HCT116 (cell line): ENCODE results near the gene CABP1. TPM values are rescaled to one million over a fixed set of nuclear protein-coding genes. Genes with fewer than 3 reads are reported as not detected.

Source experiments
- ATAC-seq: fragments of 200-7000 bp; cut with Tn5 transposase; 2 replicates; pipeline ENCODE4 v1.9.1; 2020; ENCODE audit warnings: mild to moderate bottlenecking, moderate library complexity
- BruUV-seq: library from RNA; stranded (reverse); fragments of 400-500 nt; replicated peaks from 2 replicates; lab custom pipeline; 2021; lab: Mats Ljungman, UMichigan
- CTCF ChIA-PET: fragments of 300-600 bp; sonication (Branson Sonifier 250); formaldehyde crosslinking; loops from one replicate; lab custom pipeline; 2021; ENCODE audit warnings: antibody characterized with exemption; lab: Charles Lee
- POLR2A ChIA-PET: fragments of 300-600, 350-600 bp; sonication (Branson Sonifier 250); formaldehyde crosslinking; loops from one replicate; lab custom pipeline; 2021; ENCODE audit warnings: antibody characterized with exemption; lab: Charles Lee
- RAD21 ChIA-PET, 2 experiments: fragments of 300-600 bp; sonication (Branson Sonifier 250); formaldehyde crosslinking; loops; one replicate each; lab custom pipeline; 2023; ENCODE audit warnings: low total read pairs in 2 of 2; ENCODE audit not compliant: uncharacterized antibody in 2 of 2, unreplicated experiment in 2 of 2, low non-redundant PET in 1 of 2; lab: Charles Lee
- DNase-seq: peaks from one replicate; pipeline ENCODE4 v3.0.0-alpha.2; 2010; ENCODE audit warnings: low read depth, low spot score
- H2AFZ ChIP-seq: fragments of 200-600 bp; shearing (Covaris generic), sonication (generic); 2 replicates; pipeline ENCODE4 v1.6.1; 2017; ENCODE audit warnings: low read depth, mixed run types, mixed read lengths, antibody characterized with exemption, low read length; ENCODE audit not compliant: poor library complexity, severe bottlenecking
- H3K27ac ChIP-seq: 2 replicates; pipeline ENCODE4 v1.5.1; 2012; ENCODE audit warnings: low read depth, low read length
- H3K27me3 ChIP-seq: fragments of 200-600 bp; sonication (generic); 2 replicates; pipeline ENCODE4 v1.6.1; 2016; ENCODE audit warnings: mixed run types, low read length, mixed read lengths; ENCODE audit not compliant: insufficient read depth
- H3K36me3 ChIP-seq, 2 experiments: fragments of 200-500 bp in 1 of 2; fragments of 200-600 bp in 1 of 2; sonication (Bioruptor generic) in 1 of 2; sonication (generic) in 1 of 2; 2 replicates each; pipeline versions ENCODE4 v1.5.1 to v1.6.1; 2014 to 2016; ENCODE audit warnings: low read length in 2 of 2, inconsistent platforms in 1 of 2, mixed read lengths in 1 of 2, mixed run types in 1 of 2; ENCODE audit not compliant: insufficient read depth in 2 of 2, control insufficient read depth in 1 of 2
- H3K4me1 ChIP-seq, 2 experiments: fragments of 200-600 bp in 1 of 2; sonication (generic) in 1 of 2; 2 replicates each; pipeline versions ENCODE4 v1.5.1 to v1.6.1; 2012 to 2017; ENCODE audit warnings: low read length in 2 of 2, inconsistent platforms in 1 of 2, mild to moderate bottlenecking in 1 of 2, mixed read lengths in 1 of 2, mixed run types in 1 of 2, moderate library complexity in 1 of 2; ENCODE audit not compliant: insufficient read depth in 2 of 2, control insufficient read depth in 1 of 2
- H3K4me2 ChIP-seq: fragments of 200-600 bp; sonication (generic); 2 replicates; pipeline ENCODE4 v1.6.1; 2017; ENCODE audit warnings: mixed run types, low read length, mixed read lengths
- H3K4me3 ChIP-seq, 2 experiments: fragments of 200-600 bp in 1 of 2; sonication (generic) in 1 of 2; replicated peaks in 1 of 2; 2 replicates each; pipeline ENCODE4 v1.5.1; 2011 to 2016; ENCODE audit warnings: low read length in 2 of 2, control low read depth in 1 of 2, low read depth in 1 of 2, mild to moderate bottlenecking in 1 of 2, mixed read lengths in 1 of 2, mixed run types in 1 of 2
- H3K79me2 ChIP-seq: fragments of 200-600 bp; sonication (generic); 2 replicates; pipeline ENCODE4 v1.6.1; 2017; ENCODE audit warnings: mild to moderate bottlenecking, mixed run types, low read length, moderate library complexity, mixed read lengths; ENCODE audit not compliant: insufficient read depth
- H3K9ac ChIP-seq: fragments of 200-600 bp; sonication (generic); 2 replicates; pipeline ENCODE4 v1.6.1; 2016; ENCODE audit warnings: low read length, mixed read lengths
- H3K9me2 ChIP-seq: fragments of 200-600 bp; sonication (generic), shearing (Covaris generic); 2 replicates; pipeline ENCODE4 v1.6.1; 2017; ENCODE audit warnings: mixed run types, mild to moderate bottlenecking, moderate library complexity; ENCODE audit not compliant: insufficient read depth
- H3K9me3 ChIP-seq, 2 experiments: fragments of 200-500 bp in 1 of 2; fragments of 200-600 bp in 1 of 2; sonication (Bioruptor generic) in 1 of 2; sonication (generic) in 1 of 2; 2 replicates each; pipeline ENCODE4 v1.6.1; 2014 to 2017; ENCODE audit warnings: low read length in 2 of 2, mixed read lengths in 2 of 2, inconsistent platforms in 1 of 2, low read depth in 1 of 2, mild to moderate bottlenecking in 1 of 2, mixed run types in 1 of 2, moderate library complexity in 1 of 2; ENCODE audit not compliant: control insufficient read depth in 1 of 2, insufficient read depth in 1 of 2
- H4K20me1 ChIP-seq: fragments of 200-600 bp; sonication (generic), shearing (Covaris generic); 2 replicates; pipeline ENCODE4 v1.6.1; 2017; ENCODE audit warnings: mixed run types, mild to moderate bottlenecking, moderate library complexity; ENCODE audit not compliant: insufficient read depth
- CBX3 ChIP-seq: IDR thresholded peaks from 2 replicates; pipeline ENCODE4 v1.6.1; 2012; ENCODE audit warnings: low read depth
- CEBPB ChIP-seq: IDR thresholded peaks from 2 replicates; pipeline ENCODE4 v1.6.1; 2012; ENCODE audit warnings: low read depth
- EGR1 ChIP-seq: IDR thresholded peaks from 2 replicates; pipeline ENCODE4 v1.6.1; 2012; ENCODE audit warnings: low read depth
- EZH2 ChIP-seq: fragments of 200-600 bp; sonication (generic); IDR thresholded peaks from 2 replicates; pipeline ENCODE4 v1.6.1; 2017; ENCODE audit warnings: antibody characterized with exemption, mixed run types
- EZH2phosphoT487 ChIP-seq: fragments of 200-600 bp; IDR thresholded peaks from 2 replicates; pipeline ENCODE4 v1.6.1; 2018; ENCODE audit warnings: antibody characterized with exemption, borderline replicate concordance
- FOSL1 ChIP-seq: IDR thresholded peaks from 2 replicates; pipeline ENCODE4 v1.6.1; 2012; ENCODE audit warnings: low read depth
- JUND ChIP-seq: IDR thresholded peaks from 2 replicates; pipeline ENCODE4 v1.6.1; 2012
- POLR2A ChIP-seq: IDR thresholded peaks from 2 replicates; pipeline ENCODE4 v1.7.0; 2011; ENCODE audit warnings: borderline replicate concordance; ENCODE audit not compliant: insufficient read depth, insufficient read length; ENCODE audit errors: extremely low read depth
- RAD21 ChIP-seq: IDR thresholded peaks from 2 replicates; pipeline ENCODE4 v1.6.1; 2012; ENCODE audit warnings: low read depth, mild to moderate bottlenecking
- SP1 ChIP-seq: IDR thresholded peaks from 2 replicates; pipeline ENCODE4 v1.6.1; 2012; ENCODE audit warnings: low read depth
- SRF ChIP-seq: IDR thresholded peaks from 2 replicates; pipeline ENCODE4 v1.6.1; 2012; ENCODE audit warnings: low read depth
- TCF7L2 ChIP-seq: IDR thresholded peaks from 2 replicates; pipeline ENCODE4 v1.7.0; 2011; ENCODE audit warnings: borderline replicate concordance, inconsistent platforms; ENCODE audit not compliant: insufficient read depth, insufficient read length; ENCODE audit errors: extremely low read depth
- YY1 ChIP-seq: IDR thresholded peaks from 2 replicates; pipeline ENCODE4 v1.6.1; 2011; ENCODE audit warnings: low read length, low read depth, moderate library complexity, mild to moderate bottlenecking; ENCODE audit not compliant: insufficient replicate concordance; ENCODE audit errors: extremely low read depth
- ZFX ChIP-seq: fragments of 450-650 bp; IDR thresholded peaks from 2 replicates; pipeline ENCODE4 v1.6.1; 2017
- ZNF274 ChIP-seq: fragments of 200-500 bp; sonication (Bioruptor generic); IDR thresholded peaks from 2 replicates; pipeline ENCODE4 v1.6.1; 2014; ENCODE audit warnings: mild to moderate bottlenecking, low read depth, low read length, inconsistent platforms
- intact Hi-C: fragments of 100-400 bp; cut with micrococcal nuclease; formaldehyde crosslinking; loops from 2 replicates; pipeline ENCODE4 v1.10.0; 2022
- total RNA-seq: library from RNA; stranded (reverse); gene quantifications from one replicate; pipeline ENCODE4 v1.2.1, GENCODE V29; 2021; ENCODE audit not compliant: unreplicated experiment
- TF ChIP-seq, protein P1 (sequence below), 3 experiments: fragments of 200-600 bp in 1 of 3; sonication (generic) in 1 of 3; IDR thresholded peaks in 2 of 3; conservative IDR thresholded peaks in 1 of 3; 2 replicates each; pipeline ENCODE4 v1.5.1; 2012 to 2017; ENCODE audit warnings: low read depth in 2 of 3, low read length in 2 of 3, antibody characterized with exemption in 1 of 3, borderline replicate concordance in 1 of 3, control low read depth in 1 of 3, mild to moderate bottlenecking in 1 of 3, mixed read lengths in 1 of 3, mixed run types in 1 of 3, moderate library complexity in 1 of 3; ENCODE audit not compliant: insufficient read depth in 1 of 3
- TF ChIP-seq, protein P2 (sequence below): IDR thresholded peaks from 2 replicates; pipeline ENCODE4 v1.6.1; 2012; ENCODE audit warnings: low read depth
- TF ChIP-seq, protein P3 (sequence below): IDR thresholded peaks from 2 replicates; pipeline ENCODE4 v1.6.1; 2011; ENCODE audit warnings: mild to moderate bottlenecking, low read length, moderate library complexity; ENCODE audit not compliant: insufficient replicate concordance; ENCODE audit errors: extremely low read depth
- TF ChIP-seq, protein P4 (sequence below): IDR thresholded peaks from 2 replicates; pipeline ENCODE4 v1.6.1; 2012

CABP1 gene
- total RNA-seq, 1 experiment from 2014 or later: 0.84 TPM

DNA sequence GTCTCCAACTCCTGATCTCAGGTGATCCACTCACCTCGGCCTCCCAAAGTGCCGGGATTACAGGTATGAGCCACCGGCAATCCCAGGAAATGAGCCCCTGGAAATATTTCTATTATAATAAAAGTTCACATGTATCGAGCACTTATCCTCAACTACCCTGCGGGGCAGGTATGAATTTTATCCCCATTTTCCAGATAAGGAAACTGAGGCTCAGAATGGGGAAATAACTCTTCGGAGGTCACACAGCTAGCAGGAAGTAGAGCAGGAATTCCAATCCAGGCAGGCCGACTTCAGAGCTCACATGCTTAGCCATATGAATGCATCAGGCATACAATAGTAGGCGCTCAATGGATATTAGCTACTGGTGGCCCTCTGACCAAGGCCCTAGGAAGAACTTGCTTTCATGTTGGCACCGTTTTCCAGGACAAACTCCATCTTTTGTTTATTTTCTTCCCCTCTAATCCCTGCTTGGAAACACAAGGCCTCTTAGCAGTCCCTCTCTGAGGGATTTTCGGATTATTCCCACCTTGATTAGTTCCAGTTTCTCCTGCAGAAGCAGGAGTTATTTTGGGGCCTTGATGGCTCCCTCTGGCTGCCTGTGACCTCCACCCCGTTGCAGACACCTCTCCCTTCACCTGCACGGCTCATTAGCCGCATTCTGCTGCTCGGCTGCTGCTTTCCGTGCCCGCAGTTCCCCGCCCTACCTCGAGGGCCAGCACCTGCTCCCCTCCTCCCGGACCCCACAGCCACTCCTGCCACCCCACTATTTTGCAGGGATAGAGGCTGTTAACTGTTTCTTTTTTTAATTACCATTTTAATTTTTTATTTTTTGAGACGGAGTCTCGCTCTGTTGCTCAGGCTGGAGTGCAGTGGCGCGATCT, 40.5 kb upstream of the CABP1 start:
- Histone ChIP-seq H3K4me2 (no peak overlapping the region), H3K9me2 (no peaks in the 10 kb centered on the region), H3K79me2 (no peaks in the 10 kb centered on the region), H3K27ac (no peak overlapping the region), H3K27me3 (no peaks in the 10 kb centered on the region), H3K4me3 (no peak overlapping the region), H3K9ac (no peak overlapping the region), H2AFZ (no peak overlapping the region), H3K36me3 (no peaks in the 10 kb centered on the region), H4K20me1 (no peaks in the 10 kb centered on the region), H3K4me1 (peaks cover 5 to 10% of the 10 kb centered on the region in 2 experiments), H3K9me3 (no peaks in the 10 kb centered on the region)
- TF ChIP-seq SP1 (no peak), ZFX (no peak), EGR1 (no peak), ZNF274 (no peak), CBX3 (no peak), CEBPB (no peak), YY1 (no peak), JUND (no peak), FOSL1 (no peak), POLR2A (no peak), EZH2 (no peak), TCF7L2 (no peak), SRF (no peak), RAD21 (no peak), EZH2phosphoT487 (no peak)
- TF ChIP-seq, protein P1, sequence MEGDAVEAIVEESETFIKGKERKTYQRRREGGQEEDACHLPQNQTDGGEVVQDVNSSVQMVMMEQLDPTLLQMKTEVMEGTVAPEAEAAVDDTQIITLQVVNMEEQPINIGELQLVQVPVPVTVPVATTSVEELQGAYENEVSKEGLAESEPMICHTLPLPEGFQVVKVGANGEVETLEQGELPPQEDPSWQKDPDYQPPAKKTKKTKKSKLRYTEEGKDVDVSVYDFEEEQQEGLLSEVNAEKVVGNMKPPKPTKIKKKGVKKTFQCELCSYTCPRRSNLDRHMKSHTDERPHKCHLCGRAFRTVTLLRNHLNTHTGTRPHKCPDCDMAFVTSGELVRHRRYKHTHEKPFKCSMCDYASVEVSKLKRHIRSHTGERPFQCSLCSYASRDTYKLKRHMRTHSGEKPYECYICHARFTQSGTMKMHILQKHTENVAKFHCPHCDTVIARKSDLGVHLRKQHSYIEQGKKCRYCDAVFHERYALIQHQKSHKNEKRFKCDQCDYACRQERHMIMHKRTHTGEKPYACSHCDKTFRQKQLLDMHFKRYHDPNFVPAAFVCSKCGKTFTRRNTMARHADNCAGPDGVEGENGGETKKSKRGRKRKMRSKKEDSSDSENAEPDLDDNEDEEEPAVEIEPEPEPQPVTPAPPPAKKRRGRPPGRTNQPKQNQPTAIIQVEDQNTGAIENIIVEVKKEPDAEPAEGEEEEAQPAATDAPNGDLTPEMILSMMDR (IDR thresholded peaks at IDR 0.05 in 2 of 3, conservative IDR thresholded peaks at IDR 0.05 in 1 of 3; ENCODE audit: borderline replicate concordance in 1 of 3, insufficient read depth in 1 of 3, low read depth in 2 of 3, low read length in 2 of 3): no peak
- TF ChIP-seq, protein P2, sequence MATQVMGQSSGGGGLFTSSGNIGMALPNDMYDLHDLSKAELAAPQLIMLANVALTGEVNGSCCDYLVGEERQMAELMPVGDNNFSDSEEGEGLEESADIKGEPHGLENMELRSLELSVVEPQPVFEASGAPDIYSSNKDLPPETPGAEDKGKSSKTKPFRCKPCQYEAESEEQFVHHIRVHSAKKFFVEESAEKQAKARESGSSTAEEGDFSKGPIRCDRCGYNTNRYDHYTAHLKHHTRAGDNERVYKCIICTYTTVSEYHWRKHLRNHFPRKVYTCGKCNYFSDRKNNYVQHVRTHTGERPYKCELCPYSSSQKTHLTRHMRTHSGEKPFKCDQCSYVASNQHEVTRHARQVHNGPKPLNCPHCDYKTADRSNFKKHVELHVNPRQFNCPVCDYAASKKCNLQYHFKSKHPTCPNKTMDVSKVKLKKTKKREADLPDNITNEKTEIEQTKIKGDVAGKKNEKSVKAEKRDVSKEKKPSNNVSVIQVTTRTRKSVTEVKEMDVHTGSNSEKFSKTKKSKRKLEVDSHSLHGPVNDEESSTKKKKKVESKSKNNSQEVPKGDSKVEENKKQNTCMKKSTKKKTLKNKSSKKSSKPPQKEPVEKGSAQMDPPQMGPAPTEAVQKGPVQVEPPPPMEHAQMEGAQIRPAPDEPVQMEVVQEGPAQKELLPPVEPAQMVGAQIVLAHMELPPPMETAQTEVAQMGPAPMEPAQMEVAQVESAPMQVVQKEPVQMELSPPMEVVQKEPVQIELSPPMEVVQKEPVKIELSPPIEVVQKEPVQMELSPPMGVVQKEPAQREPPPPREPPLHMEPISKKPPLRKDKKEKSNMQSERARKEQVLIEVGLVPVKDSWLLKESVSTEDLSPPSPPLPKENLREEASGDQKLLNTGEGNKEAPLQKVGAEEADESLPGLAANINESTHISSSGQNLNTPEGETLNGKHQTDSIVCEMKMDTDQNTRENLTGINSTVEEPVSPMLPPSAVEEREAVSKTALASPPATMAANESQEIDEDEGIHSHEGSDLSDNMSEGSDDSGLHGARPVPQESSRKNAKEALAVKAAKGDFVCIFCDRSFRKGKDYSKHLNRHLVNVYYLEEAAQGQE: no peak
- TF ChIP-seq, protein P3, sequence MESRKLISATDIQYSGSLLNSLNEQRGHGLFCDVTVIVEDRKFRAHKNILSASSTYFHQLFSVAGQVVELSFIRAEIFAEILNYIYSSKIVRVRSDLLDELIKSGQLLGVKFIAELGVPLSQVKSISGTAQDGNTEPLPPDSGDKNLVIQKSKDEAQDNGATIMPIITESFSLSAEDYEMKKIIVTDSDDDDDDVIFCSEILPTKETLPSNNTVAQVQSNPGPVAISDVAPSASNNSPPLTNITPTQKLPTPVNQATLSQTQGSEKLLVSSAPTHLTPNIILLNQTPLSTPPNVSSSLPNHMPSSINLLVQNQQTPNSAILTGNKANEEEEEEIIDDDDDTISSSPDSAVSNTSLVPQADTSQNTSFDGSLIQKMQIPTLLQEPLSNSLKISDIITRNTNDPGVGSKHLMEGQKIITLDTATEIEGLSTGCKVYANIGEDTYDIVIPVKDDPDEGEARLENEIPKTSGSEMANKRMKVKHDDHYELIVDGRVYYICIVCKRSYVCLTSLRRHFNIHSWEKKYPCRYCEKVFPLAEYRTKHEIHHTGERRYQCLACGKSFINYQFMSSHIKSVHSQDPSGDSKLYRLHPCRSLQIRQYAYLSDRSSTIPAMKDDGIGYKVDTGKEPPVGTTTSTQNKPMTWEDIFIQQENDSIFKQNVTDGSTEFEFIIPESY: no peak
- TF ChIP-seq, protein P4, sequence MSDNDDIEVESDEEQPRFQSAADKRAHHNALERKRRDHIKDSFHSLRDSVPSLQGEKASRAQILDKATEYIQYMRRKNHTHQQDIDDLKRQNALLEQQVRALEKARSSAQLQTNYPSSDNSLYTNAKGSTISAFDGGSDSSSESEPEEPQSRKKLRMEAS: no peak
- intact Hi-C loops: no loop called here
- no TSS peak for BruUV-seq
- POLR2A ChIA-PET: no interaction called here
- CTCF ChIA-PET: no interaction called here
- RAD21 ChIA-PET: no interaction called here
- ATAC-seq (0 out of 2 replicates have a peak, but pooled peaks have one; percentile 6), DNase-seq (no peak)
